WTC11 (cell line): Measurements from ENCODE around the gene NKAIN2. TPM values are rescaled to one million over a fixed set of nuclear protein-coding genes. Genes with fewer than 3 reads are reported as not detected.

Source experiments
- ATAC-seq: fragments of 200-7000 bp; cut with Tn5 transposase; 2 replicates; pipeline ENCODE4 v1.10.0; 2021; ENCODE audit warnings: mild to moderate bottlenecking, moderate library complexity
- CTCF ChIA-PET: fragments of 300-600 bp; sonication (Branson Sonifier 250); formaldehyde crosslinking; loops from one replicate; lab custom pipeline; 2021; ENCODE audit warnings: antibody characterized with exemption; lab: Charles Lee
- POLR2A ChIA-PET: fragments of 350-600 bp; sonication (Branson Sonifier 250); formaldehyde crosslinking; loops from one replicate; lab custom pipeline; 2021; ENCODE audit warnings: antibody characterized with exemption; lab: Charles Lee
- DNase-seq: peaks from one replicate; pipeline ENCODE4 v3.0.0; 2021; ENCODE audit warnings: low spot score
- H3K27ac Mint-ChIP-seq: 2 replicates; pipeline ENCODE4 v1.8.0; 2021; ENCODE audit warnings: mixed read lengths
- H3K27me3 Mint-ChIP-seq: 2 replicates; pipeline ENCODE4 v1.8.0; 2021; ENCODE audit warnings: low read depth, mild to moderate bottlenecking, moderate library complexity, mixed read lengths
- H3K36me3 Mint-ChIP-seq: 2 replicates; pipeline ENCODE4 v1.8.0; 2021; ENCODE audit warnings: mixed read lengths
- H3K4me1 Mint-ChIP-seq: 2 replicates; pipeline ENCODE4 v1.8.0; 2022; ENCODE audit warnings: mixed read lengths
- H3K4me3 Mint-ChIP-seq: 2 replicates; pipeline ENCODE4 v1.8.0; 2021; ENCODE audit warnings: mild to moderate bottlenecking, moderate library complexity, mixed read lengths
- H3K9me3 Mint-ChIP-seq: 2 replicates; pipeline ENCODE4 v1.8.0; 2021; ENCODE audit warnings: mixed read lengths
- ATF2 ChIP-seq: sonication (generic); formaldehyde crosslinking; IDR thresholded peaks from 2 replicates; pipeline ENCODE4 v1.8.1; 2022; ENCODE audit warnings: low read depth, missing genetic modification reagents, borderline replicate concordance
- CREM ChIP-seq: sonication (generic); formaldehyde crosslinking; IDR thresholded peaks from 2 replicates; pipeline ENCODE4 v1.8.1; 2022; ENCODE audit warnings: mild to moderate bottlenecking, missing genetic modification reagents, moderate library complexity
- E2F4 ChIP-seq: sonication (generic); formaldehyde crosslinking; IDR thresholded peaks from 2 replicates; pipeline ENCODE4 v1.8.1; 2022; ENCODE audit warnings: low read depth, mild to moderate bottlenecking, moderate library complexity, missing genetic modification reagents, borderline replicate concordance
- ELF4 ChIP-seq: sonication (generic); formaldehyde crosslinking; IDR thresholded peaks from 2 replicates; pipeline ENCODE4 v1.8.1; 2022; ENCODE audit warnings: low read depth, mild to moderate bottlenecking, moderate library complexity, missing genetic modification reagents
- ERG ChIP-seq: fragments of 250-450 bp; sonication (Bioruptor Pico); IDR thresholded peaks from 2 replicates; pipeline ENCODE4 v1.8.0; 2021; ENCODE audit warnings: mild to moderate bottlenecking
- ESRRA ChIP-seq: sonication (generic); formaldehyde crosslinking; IDR thresholded peaks from 2 replicates; pipeline ENCODE4 v1.8.1; 2022; ENCODE audit warnings: mild to moderate bottlenecking, missing genetic modification reagents, borderline replicate concordance
- FOXJ3 ChIP-seq: sonication (generic); formaldehyde crosslinking; IDR thresholded peaks from 2 replicates; pipeline ENCODE4 v1.9.0; 2021; ENCODE audit warnings: missing genetic modification reagents, mild to moderate bottlenecking, borderline replicate concordance
- FOXK1 ChIP-seq: sonication (generic); formaldehyde crosslinking; IDR thresholded peaks from 2 replicates; pipeline ENCODE4 v1.8.0; 2022; ENCODE audit warnings: mild to moderate bottlenecking, moderate library complexity, missing genetic modification reagents
- FOXP1 ChIP-seq: sonication (generic); formaldehyde crosslinking; IDR thresholded peaks from 2 replicates; pipeline ENCODE4 v1.8.0; 2022; ENCODE audit warnings: missing genetic modification reagents, mild to moderate bottlenecking, moderate library complexity, borderline replicate concordance
- IRF1 ChIP-seq: sonication (generic); formaldehyde crosslinking; IDR thresholded peaks from 2 replicates; pipeline ENCODE4 v1.8.0; 2023; ENCODE audit warnings: missing genetic modification reagents
- NR2C2 ChIP-seq: sonication (generic); formaldehyde crosslinking; IDR thresholded peaks from 2 replicates; pipeline ENCODE4 v1.8.0; 2022; ENCODE audit warnings: mild to moderate bottlenecking, missing genetic modification reagents
- OVOL2 ChIP-seq: fragments of 250-450 bp; sonication (Bioruptor Pico); IDR thresholded peaks from 2 replicates; pipeline ENCODE4 v1.9.0; 2021; ENCODE audit warnings: mild to moderate bottlenecking, borderline replicate concordance
- TCF7 ChIP-seq: sonication (generic); formaldehyde crosslinking; IDR thresholded peaks from 2 replicates; pipeline ENCODE4 v1.8.0; 2022; ENCODE audit warnings: mild to moderate bottlenecking, low read depth, missing genetic modification reagents, moderate library complexity
- TEAD4 ChIP-seq: sonication (generic); formaldehyde crosslinking; IDR thresholded peaks from 2 replicates; pipeline ENCODE4 v1.8.0; 2022; ENCODE audit warnings: mild to moderate bottlenecking, missing genetic modification reagents
- ZMAT4 ChIP-seq: fragments of 250-450 bp; sonication (Bioruptor Pico); IDR thresholded peaks from 2 replicates; pipeline ENCODE4 v1.9.0; 2021; ENCODE audit warnings: mild to moderate bottlenecking
- ZNF219 ChIP-seq: sonication (generic); formaldehyde crosslinking; IDR thresholded peaks from 2 replicates; pipeline ENCODE4 v1.8.0; 2023; ENCODE audit warnings: missing genetic modification reagents, mild to moderate bottlenecking, borderline replicate concordance
- ZNF263 ChIP-seq: sonication (generic); formaldehyde crosslinking; IDR thresholded peaks from 2 replicates; pipeline ENCODE4 v1.8.1; 2022; ENCODE audit warnings: low read depth, mild to moderate bottlenecking, moderate library complexity, missing genetic modification reagents
- ZNF423 ChIP-seq: fragments of 250-450 bp; sonication (Bioruptor Pico); IDR thresholded peaks from 2 replicates; pipeline ENCODE4 v2.1.2; 2022; ENCODE audit warnings: mild to moderate bottlenecking, moderate library complexity
- ZSCAN18 ChIP-seq: fragments of 250-450 bp; sonication (Bioruptor Pico); IDR thresholded peaks from 2 replicates; pipeline ENCODE4 v2.1.2; 2022; ENCODE audit warnings: mild to moderate bottlenecking, moderate library complexity
- total RNA-seq: library from RNA; stranded (reverse); gene quantifications from 3 replicates; pipeline ENCODE4 v1.2.3, GENCODE V29; 2021

NKAIN2 gene
- total RNA-seq, 1 experiment from 2014 or later = 0.33 TPM

- TF ChIP-seq ERG (CRISPR knock-in tag) (no peak), FOXJ3 (CRISPR knock-in tag) (no peak), ESRRA (CRISPR knock-in tag) (no peak), FOXP1 (CRISPR knock-in tag) (no peak), FOXK1 (CRISPR knock-in tag) (no peak), ZMAT4 (CRISPR knock-in tag) (no peak)
Observed at GRCh38 chr6:124475176-124475575, 671.5 kb downstream of the NKAIN2 start (continued).

GRCh38 chr6:124478906-124479305, 675.2 kb downstream of the NKAIN2 start:
- no peaks in the 10 kb centered on the region for H3K27me3 Mint-ChIP-seq
- no peak for ATAC-seq
- ChIA-PET POLR2A (no interaction called here), CTCF (no interaction called here)
- TF ChIP-seq ZNF423 (CRISPR knock-in tag) (no peak), NR2C2 (no peak), ZNF263 (CRISPR knock-in tag) (no peak), TCF7 (CRISPR knock-in tag) (no peak), ELF4 (CRISPR knock-in tag) (no peak), ZSCAN18 (CRISPR knock-in tag) (no peak), TEAD4 (no peak), CREM (CRISPR knock-in tag) (no peak), ATF2 (CRISPR knock-in tag) (no peak), E2F4 (CRISPR knock-in tag) (no peak), OVOL2 (CRISPR knock-in tag) (no peak), ZNF219 (CRISPR knock-in tag) (no peak), IRF1 (CRISPR knock-in tag) (no peak)
- H3K9me3 Mint-ChIP-seq = no peaks in the 10 kb centered on the region
- H3K4me3 Mint-ChIP-seq = no peak overlapping the region
- H3K4me1 Mint-ChIP-seq = peaks cover 6% of the 10 kb centered on the region
- no peak overlapping the region for H3K27ac Mint-ChIP-seq
- H3K36me3 Mint-ChIP-seq = no peaks in the 10 kb centered on the region
- DNase-seq = no peak
